WERI-Rb-1 (cell line): Measurements from ENCODE around the gene ZNF443.
"Not testable (repeated sequence)": the region's sequence is repeated elsewhere in the genome, so short reads cannot be mapped to it uniquely, and the experiment has no call there.

ENCODE experiments used
- DNase-seq: peaks from one replicate; pipeline ENCODE4 v3.0.0-alpha.2; 2020
- H3K27ac ChIP-seq: fragments of 250-450 bp; sonication (Bioruptor Pico); 2 replicates; pipeline ENCODE4 v1.5.1; 2020; ENCODE audit warnings: mild to moderate bottlenecking, moderate library complexity
- H3K27me3 ChIP-seq: fragments of 250-450 bp; sonication (Bioruptor Pico); 2 replicates; pipeline ENCODE4 v1.5.1; 2021; ENCODE audit warnings: mild to moderate bottlenecking, low read depth, moderate library complexity; ENCODE audit not compliant: insufficient read depth, severe bottlenecking
- H3K36me3 ChIP-seq: fragments of 250-450 bp; sonication (Bioruptor Pico); 2 replicates; pipeline ENCODE4 v1.5.1; 2020; ENCODE audit warnings: mild to moderate bottlenecking, moderate library complexity
- H3K4me3 ChIP-seq: 2 replicates; pipeline ENCODE4 v1.5.1; 2011; ENCODE audit warnings: low read depth, mild to moderate bottlenecking, control low read depth, low read length
- H3K9me3 ChIP-seq: fragments of 250-450 bp; sonication (Bioruptor Pico); 2 replicates; pipeline ENCODE4 v1.5.1; 2021; ENCODE audit warnings: mild to moderate bottlenecking, moderate library complexity; ENCODE audit not compliant: severe bottlenecking
- TF ChIP-seq, protein P1 (sequence below): IDR thresholded peaks from 2 replicates; pipeline ENCODE4 v1.5.1; 2011; ENCODE audit warnings: low read depth, mild to moderate bottlenecking, control low read depth, inconsistent platforms, low read length

ZNF443 gene

DNA sequence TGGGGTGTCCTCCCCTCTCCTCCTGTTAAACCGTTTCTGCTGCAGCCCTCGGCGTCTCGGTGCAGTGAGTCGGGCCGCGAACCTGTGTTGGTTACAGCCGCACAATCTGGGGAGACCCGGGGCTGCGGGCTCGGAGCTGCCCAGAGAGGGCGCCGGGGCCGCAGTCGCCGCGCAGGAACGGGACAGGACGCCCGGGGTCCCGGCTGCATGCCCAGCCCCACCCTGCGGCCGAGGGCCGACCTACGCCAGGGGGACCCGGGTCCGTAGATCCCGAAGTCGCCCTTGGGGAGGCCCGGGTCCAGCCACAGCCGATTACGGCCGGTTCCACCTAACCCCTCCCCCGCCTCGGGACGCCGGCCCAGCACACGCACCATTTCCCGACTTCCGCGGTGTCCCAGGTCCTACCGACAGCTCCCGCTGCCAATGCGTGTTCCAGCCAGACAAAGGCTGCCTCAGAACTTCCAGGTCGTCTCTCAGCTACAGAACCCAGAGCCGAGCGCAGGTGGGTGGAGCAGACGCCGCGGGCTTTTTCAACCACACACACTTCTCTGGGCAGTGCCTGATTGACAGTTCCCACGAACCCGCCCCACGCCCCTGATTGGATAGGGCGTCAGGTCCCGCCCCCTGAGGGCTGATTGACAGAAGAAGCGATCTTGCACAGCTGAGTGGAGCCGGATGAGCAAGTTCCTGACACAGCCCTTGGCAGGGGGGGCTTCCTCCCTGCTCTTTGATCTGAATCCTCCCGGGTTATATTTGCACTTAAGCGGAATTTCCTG lies at the start of gene ZNF443:
Gene ZNF443 (minus strand): TSS at position 481 of the 776 bp plus-strand sequence. CDS start 107 bp downstream, at position 374.
- peak; percentile 99 for DNase-seq
- peak within 1 kb of the TSS; percentile 84 for H3K4me3 ChIP-seq
- H3K27me3 ChIP-seq, result no peaks in the 10 kb centered on the region
- H3K9me3 ChIP-seq, result peaks cover 3% of the 10 kb centered on the region
- no peaks in the 10 kb centered on the region for H3K36me3 ChIP-seq
- TF ChIP-seq, protein P1, sequence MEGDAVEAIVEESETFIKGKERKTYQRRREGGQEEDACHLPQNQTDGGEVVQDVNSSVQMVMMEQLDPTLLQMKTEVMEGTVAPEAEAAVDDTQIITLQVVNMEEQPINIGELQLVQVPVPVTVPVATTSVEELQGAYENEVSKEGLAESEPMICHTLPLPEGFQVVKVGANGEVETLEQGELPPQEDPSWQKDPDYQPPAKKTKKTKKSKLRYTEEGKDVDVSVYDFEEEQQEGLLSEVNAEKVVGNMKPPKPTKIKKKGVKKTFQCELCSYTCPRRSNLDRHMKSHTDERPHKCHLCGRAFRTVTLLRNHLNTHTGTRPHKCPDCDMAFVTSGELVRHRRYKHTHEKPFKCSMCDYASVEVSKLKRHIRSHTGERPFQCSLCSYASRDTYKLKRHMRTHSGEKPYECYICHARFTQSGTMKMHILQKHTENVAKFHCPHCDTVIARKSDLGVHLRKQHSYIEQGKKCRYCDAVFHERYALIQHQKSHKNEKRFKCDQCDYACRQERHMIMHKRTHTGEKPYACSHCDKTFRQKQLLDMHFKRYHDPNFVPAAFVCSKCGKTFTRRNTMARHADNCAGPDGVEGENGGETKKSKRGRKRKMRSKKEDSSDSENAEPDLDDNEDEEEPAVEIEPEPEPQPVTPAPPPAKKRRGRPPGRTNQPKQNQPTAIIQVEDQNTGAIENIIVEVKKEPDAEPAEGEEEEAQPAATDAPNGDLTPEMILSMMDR, result no peak
- peak within 1 kb of the TSS; percentile 86 for H3K27ac ChIP-seq

DNA sequence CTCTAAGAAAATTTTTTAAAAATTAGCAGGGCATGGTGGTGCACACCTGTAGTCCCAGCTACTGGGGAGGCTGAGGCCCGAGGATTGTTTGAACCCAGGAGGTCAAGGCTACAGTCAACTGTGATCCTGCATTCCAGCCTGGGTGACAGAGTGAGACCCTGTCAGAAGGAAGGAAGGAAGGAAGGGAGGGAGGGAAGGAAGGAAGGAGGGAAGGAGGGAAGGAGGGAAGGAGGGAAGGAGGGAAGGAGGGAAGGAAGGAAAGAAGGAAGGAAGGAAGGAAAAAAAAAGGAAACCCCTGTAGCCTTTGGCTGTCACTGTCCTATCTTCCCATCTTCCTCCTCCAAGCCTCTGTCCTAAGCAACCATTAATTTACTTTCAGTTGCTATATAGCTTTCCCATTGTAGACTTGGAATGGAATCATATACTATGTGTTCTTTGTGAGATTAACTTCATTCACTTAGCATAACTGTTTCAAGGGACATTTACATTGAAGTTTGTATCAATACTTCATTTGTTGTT lies 45.5 kb upstream of the ZNF443 start:
- not testable (repeated sequence) for H3K4me3 ChIP-seq, H3K36me3 ChIP-seq, DNase-seq, H3K27me3 ChIP-seq, H3K9me3 ChIP-seq, H3K27ac ChIP-seq

DNA sequence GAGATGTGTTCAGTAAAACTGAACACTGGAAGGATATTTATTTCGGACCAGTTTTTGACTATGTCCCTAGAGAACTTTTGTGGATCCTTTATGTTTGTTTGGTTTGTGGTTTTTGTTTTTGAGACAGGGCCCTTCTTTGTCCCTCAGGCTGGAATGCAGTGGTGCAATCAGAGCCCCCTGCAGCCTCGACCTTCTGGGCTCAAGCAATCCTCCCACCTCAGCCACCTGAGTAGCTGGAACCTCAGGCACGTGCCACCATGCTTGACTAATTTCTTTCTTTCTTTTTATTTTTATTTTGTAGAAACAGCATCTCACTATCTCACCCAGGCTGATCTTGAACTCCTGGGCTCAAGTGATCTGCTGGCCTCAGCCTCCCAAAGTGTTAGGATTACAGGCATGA lies 44.8 kb upstream of the ZNF443 start:
- peaks cover 5% of the 10 kb centered on the region for H3K36me3 ChIP-seq
- TF ChIP-seq, protein P1, result no peak
- H3K27me3 ChIP-seq, result no peaks in the 10 kb centered on the region
- H3K9me3 ChIP-seq, result no peaks in the 10 kb centered on the region
- H3K4me3 ChIP-seq, result no peak overlapping the region
- H3K27ac ChIP-seq, result no peak overlapping the region
- DNase-seq, result no peak

DNA sequence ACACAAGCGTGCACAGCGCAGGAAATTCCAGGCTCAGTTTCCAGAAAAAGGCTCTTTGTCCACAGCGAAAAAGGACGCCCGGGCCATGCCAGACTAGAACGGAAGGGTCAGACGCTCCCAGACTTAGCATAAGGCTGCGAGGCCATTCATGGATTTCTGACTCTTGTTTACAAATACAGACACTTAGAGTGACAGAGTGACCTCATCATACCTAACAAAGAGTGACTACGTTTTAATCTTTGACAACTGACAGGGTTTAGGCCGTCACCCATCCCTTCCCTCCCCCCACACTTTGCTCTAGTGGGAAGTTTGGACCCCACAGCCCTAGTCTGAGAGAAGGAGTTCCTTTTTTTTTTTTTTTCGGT lies 44.2 kb upstream of the ZNF443 start:
- peak overlapping the region; percentile 97 for H3K4me3 ChIP-seq
- H3K27ac ChIP-seq, result peak overlapping the region; percentile 84
- peaks cover 5% of the 10 kb centered on the region for H3K36me3 ChIP-seq
- TF ChIP-seq, protein P1, result no peak
- no peaks in the 10 kb centered on the region for H3K27me3 ChIP-seq
- no peak for DNase-seq
- no peaks in the 10 kb centered on the region for H3K9me3 ChIP-seq

DNA sequence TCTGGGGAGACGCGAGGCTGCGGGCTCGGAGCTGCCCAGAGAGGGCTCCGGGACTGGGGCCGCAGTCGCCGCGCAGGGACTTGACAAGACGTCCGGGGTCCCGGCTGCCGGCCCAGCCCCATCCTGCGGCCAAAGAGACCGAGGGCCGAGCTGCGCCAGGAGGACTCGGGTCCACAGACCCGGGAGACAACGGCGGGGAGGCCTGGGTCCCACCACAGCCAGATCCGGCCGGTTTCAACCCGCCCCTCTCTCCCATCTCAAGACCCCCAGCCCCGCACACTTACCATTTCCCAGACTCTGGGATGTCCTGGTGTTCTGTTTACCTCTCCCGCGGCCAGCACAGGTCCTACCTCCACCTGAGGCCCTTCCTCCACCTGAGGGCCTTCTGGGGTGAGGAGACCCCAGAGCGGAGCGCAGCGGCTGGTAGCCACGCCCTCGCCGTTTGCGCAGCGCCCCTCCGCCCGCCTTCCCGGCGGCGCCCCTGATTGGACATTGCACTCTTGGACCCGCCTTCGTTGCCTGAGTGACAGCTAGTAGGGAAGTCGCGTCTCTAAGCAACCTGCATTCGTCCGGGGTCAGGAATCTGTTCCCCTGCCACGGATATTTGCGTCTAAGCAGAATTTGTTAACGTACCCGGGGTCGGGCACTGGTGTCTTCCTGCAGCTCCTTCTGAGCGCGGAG lies 43.7 kb upstream of the ZNF443 start, which contains the start of gene ZNF709:
Gene ZNF709 (minus strand): TSS at position 446 of the 681 bp plus-strand sequence. CDS start 159 bp downstream, at position 287.
- H3K27me3 ChIP-seq, result no peaks in the 10 kb centered on the region
- H3K9me3 ChIP-seq, result no peaks in the 10 kb centered on the region
- peaks cover 5% of the 10 kb centered on the region for H3K36me3 ChIP-seq
- H3K4me3 ChIP-seq, result peak within 1 kb of the TSS; percentile 97
- H3K27ac ChIP-seq, result peak within 1 kb of the TSS; percentile 84
- TF ChIP-seq, protein P1, result no peak
- peak; percentile 93 for DNase-seq

DNA sequence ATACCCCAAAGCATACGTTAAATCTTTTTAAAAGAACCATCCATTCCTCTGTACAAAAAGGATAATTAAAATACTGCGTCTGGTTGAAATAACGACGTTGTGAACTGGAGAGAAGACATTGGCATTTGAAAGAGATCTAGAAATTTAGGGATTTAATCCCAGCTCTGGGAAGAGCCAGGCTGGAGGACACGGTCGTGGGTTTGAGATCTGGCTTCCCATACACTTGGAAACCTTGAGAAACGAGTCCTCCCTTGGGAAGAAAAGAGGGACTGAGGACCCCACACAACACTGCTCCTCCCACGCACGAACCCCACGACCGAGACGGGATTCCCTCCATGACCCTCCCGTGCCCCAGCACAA lies 43.2 kb upstream of the ZNF443 start:
- TF ChIP-seq, protein P1, result no peak
- Histone ChIP-seq H3K36me3 (peaks cover 5% of the 10 kb centered on the region), H3K4me3 (peak overlapping the region; percentile 97), H3K9me3 (no peaks in the 10 kb centered on the region), H3K27ac (peak overlapping the region; percentile 84), H3K27me3 (no peaks in the 10 kb centered on the region)
- DNase-seq, result no peak
